ENCODE results near the gene LINC00237.

LINC00237 gene

GRCh38 chr20:21147593-21147992 lies 41.4 kb upstream of the LINC00237 start:
- TF ChIP-seq NFIC (IDR thresholded peaks at IDR 0.05) (no peak), YY1 (IDR thresholded peaks at IDR 0.05; ENCODE audit: low read depth) (no peak), REST (IDR thresholded peaks at IDR 0.05; ENCODE audit: low read depth) (no peak), TCF12 (IDR thresholded peaks at IDR 0.05; ENCODE audit: low read depth) (no peak), ZBTB7A (IDR thresholded peaks at IDR 0.05; ENCODE audit: low read depth) (no peak), TAF1 (IDR thresholded peaks at IDR 0.05; ENCODE audit: low read depth) (no peak), EGR1 (IDR thresholded peaks at IDR 0.05) (no peak), MAX (IDR thresholded peaks at IDR 0.05) (no peak), RAD21 (IDR thresholded peaks at IDR 0.05; ENCODE audit: low read depth) (no peak), FOXM1 (IDR thresholded peaks at IDR 0.05; ENCODE audit: borderline replicate concordance, low read depth) (no peak), CEBPB (IDR thresholded peaks at IDR 0.05) (no peak), EP300 (IDR thresholded peaks at IDR 0.05; ENCODE audit: borderline replicate concordance) (no peak), USF1 (IDR thresholded peaks at IDR 0.05) (no peak), CREB1 (IDR thresholded peaks at IDR 0.05; ENCODE audit: low read depth) (no peak), TEAD4 (IDR thresholded peaks at IDR 0.05) (no peak)

DNA sequence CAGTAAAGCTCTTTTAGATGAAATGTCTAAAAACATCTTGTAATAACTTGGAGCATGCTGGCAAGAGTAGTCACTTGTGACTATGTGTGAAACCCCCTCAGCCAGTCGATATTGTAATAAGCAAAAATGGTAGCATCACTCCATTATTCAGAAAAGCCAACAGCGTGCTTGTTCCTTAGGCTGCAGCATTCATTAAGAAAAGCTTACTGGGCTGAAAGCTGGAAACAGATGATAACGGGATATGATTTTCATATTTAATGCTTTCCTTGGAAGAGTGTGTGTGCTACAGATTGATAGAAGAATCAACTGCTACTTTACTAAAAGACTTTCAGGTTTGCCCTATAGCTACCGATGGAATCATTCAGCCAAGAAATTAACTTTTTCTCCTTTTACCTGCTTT lies 40.1 kb upstream of the LINC00237 start:
- TF ChIP-seq TCF12 (IDR thresholded peaks at IDR 0.05; ENCODE audit: low read depth) = no peak
- no peak for TF ChIP-seq TEAD4 (IDR thresholded peaks at IDR 0.05)
- TF ChIP-seq FOXM1 (IDR thresholded peaks at IDR 0.05; ENCODE audit: borderline replicate concordance, low read depth) = no peak
- TF ChIP-seq MAX (IDR thresholded peaks at IDR 0.05) = no peak

- TF ChIP-seq CREB1 (IDR thresholded peaks at IDR 0.05; ENCODE audit: low read depth) (no peak), ZBTB7A (IDR thresholded peaks at IDR 0.05; ENCODE audit: low read depth) (no peak), EGR1 (IDR thresholded peaks at IDR 0.05) (no peak), TCF12 (IDR thresholded peaks at IDR 0.05; ENCODE audit: low read depth) (no peak), EP300 (IDR thresholded peaks at IDR 0.05; ENCODE audit: borderline replicate concordance) (no peak), RAD21 (IDR thresholded peaks at IDR 0.05; ENCODE audit: low read depth) (no peak), REST (IDR thresholded peaks at IDR 0.05; ENCODE audit: low read depth) (no peak), MAX (IDR thresholded peaks at IDR 0.05) (no peak), YY1 (IDR thresholded peaks at IDR 0.05; ENCODE audit: low read depth) (no peak), FOXM1 (IDR thresholded peaks at IDR 0.05; ENCODE audit: borderline replicate concordance, low read depth) (no peak), USF1 (IDR thresholded peaks at IDR 0.05) (no peak), TAF1 (IDR thresholded peaks at IDR 0.05; ENCODE audit: low read depth) (no peak), TEAD4 (IDR thresholded peaks at IDR 0.05) (no peak), CEBPB (IDR thresholded peaks at IDR 0.05) (no peak), NFIC (IDR thresholded peaks at IDR 0.05) (no peak)
Measured at GRCh38 chr20:21145424-21145823, 39.3 kb upstream of the LINC00237 start.

DNA sequence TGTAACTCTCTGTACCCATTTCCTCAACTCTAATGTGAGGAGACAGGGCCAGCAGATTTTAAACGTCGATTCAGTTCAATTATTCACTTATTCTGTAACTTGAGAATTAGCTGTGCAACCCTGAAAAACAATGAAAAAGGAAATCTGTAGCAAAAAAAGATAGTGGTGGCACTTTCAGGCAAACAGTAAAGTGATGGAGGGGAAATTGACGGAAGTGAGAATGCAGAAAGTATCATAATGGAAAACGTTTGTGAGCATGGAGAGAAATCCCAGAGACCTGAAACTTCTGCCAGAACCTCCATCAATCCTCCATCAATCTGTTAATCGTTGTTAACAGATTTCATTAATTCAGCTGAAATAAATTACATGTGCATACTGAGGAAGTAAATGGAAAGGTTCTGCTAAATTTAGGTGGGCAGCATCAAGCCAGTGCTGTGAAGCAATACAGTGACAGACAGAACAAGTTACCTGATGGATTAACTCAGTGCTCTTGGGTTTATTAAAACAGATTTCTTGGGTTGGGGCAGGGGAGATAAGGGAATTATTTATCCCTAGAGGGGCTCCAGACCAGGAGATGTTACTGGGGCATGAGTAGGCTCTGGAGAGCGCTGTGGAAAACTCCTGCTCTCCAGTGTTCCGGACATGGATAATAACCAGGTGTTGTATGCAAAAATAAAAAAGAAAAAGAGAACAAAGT lies 37.2 kb upstream of the LINC00237 start:
- TF ChIP-seq EGR1 (IDR thresholded peaks at IDR 0.05) (no peak), ZBTB7A (IDR thresholded peaks at IDR 0.05; ENCODE audit: low read depth) (no peak), RAD21 (IDR thresholded peaks at IDR 0.05; ENCODE audit: low read depth) (no peak), REST (IDR thresholded peaks at IDR 0.05; ENCODE audit: low read depth) (no peak), EP300 (IDR thresholded peaks at IDR 0.05; ENCODE audit: borderline replicate concordance) (no peak), TEAD4 (IDR thresholded peaks at IDR 0.05) (no peak), CREB1 (IDR thresholded peaks at IDR 0.05; ENCODE audit: low read depth) (no peak), NFIC (IDR thresholded peaks at IDR 0.05) (no peak), YY1 (IDR thresholded peaks at IDR 0.05; ENCODE audit: low read depth) (no peak), MAX (IDR thresholded peaks at IDR 0.05) (no peak), CEBPB (IDR thresholded peaks at IDR 0.05) (no peak), FOXM1 (IDR thresholded peaks at IDR 0.05; ENCODE audit: borderline replicate concordance, low read depth) (no peak), USF1 (IDR thresholded peaks at IDR 0.05) (no peak), TCF12 (IDR thresholded peaks at IDR 0.05; ENCODE audit: low read depth) (no peak), TAF1 (IDR thresholded peaks at IDR 0.05; ENCODE audit: low read depth) (no peak)
